SHP77 treated with DMSO at 0.1 percent for 48 hours (cell line): Measurements from ENCODE around the gene KCNMA1.
"Not testable (repeated sequence)": the region's sequence is repeated elsewhere in the genome, so short reads cannot be mapped to it uniquely, and the experiment has no call there.

Experiments used
- DNase-seq: peaks from one replicate; lab custom pipeline; 2025; lab: John Stamatoyannopoulos, UW

The KCNMA1 gene

GRCh38 chr10:77604941-77605351 lies 32.7 kb downstream of the KCNMA1 start:
- DNase-seq, result no peak

GRCh38 chr10:77604063-77604462 lies 33.5 kb downstream of the KCNMA1 start:
- no peak for DNase-seq

DNA sequence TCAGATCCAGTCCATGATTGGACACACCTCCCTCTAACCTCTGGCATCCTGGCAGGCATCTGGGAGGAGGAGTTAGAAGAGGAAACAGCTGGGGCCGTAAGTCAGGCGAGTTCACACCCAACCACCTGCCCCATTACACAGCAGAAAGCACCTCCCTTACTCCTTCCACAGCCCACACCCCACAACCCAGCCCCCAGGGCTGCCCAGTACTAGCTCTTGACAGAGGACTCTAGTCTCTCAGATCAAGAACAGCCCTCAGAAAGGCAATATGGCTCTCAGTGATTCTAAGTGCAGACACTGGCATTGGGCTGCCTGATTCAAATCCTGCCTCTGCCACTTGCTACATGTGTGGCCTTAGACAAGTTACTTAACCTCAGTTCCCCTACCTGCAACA lies 34.1 kb downstream of the KCNMA1 start:
- DNase-seq, result no peak

GRCh38 chr10:77602913-77603533 lies 34.6 kb downstream of the KCNMA1 start:
- no peak for DNase-seq

- no peak for DNase-seq
Measured at GRCh38 chr10:77602231-77602912, 35.2 kb downstream of the KCNMA1 start.

DNA sequence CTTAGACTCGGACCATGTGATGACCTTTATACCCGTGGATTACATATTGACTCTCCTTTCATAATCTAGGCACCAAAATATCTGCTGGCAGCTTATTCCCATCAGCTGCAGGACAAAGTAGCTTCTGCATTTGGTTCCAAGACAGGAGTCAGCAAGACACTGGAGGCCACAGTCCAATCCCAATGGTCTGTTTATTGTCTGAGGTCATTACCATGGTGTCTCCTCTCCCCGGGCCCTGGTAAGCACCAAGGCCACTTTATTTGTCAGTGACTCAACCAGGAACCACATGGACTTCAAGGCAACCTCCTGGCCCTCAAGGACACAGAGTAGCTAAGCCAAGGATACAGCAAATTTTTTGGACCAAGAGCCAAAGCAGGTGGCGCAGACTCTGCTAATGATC lies 36.1 kb downstream of the KCNMA1 start:
- DNase-seq, result no peak

- DNase-seq, result no peak
Measured at GRCh38 chr10:77600640-77601039, 37.0 kb downstream of the KCNMA1 start.

GRCh38 chr10:77599651-77600050 lies 38.0 kb downstream of the KCNMA1 start:
- DNase-seq, result no peak

GRCh38 chr10:77598606-77599005 lies 39.0 kb downstream of the KCNMA1 start:
- no peak for DNase-seq

- no peak for DNase-seq
Measured at GRCh38 chr10:77597560-77597959, 40.0 kb downstream of the KCNMA1 start.

- DNase-seq, result no peak
Measured at GRCh38 chr10:77594471-77594783, 43.2 kb downstream of the KCNMA1 start.

DNA sequence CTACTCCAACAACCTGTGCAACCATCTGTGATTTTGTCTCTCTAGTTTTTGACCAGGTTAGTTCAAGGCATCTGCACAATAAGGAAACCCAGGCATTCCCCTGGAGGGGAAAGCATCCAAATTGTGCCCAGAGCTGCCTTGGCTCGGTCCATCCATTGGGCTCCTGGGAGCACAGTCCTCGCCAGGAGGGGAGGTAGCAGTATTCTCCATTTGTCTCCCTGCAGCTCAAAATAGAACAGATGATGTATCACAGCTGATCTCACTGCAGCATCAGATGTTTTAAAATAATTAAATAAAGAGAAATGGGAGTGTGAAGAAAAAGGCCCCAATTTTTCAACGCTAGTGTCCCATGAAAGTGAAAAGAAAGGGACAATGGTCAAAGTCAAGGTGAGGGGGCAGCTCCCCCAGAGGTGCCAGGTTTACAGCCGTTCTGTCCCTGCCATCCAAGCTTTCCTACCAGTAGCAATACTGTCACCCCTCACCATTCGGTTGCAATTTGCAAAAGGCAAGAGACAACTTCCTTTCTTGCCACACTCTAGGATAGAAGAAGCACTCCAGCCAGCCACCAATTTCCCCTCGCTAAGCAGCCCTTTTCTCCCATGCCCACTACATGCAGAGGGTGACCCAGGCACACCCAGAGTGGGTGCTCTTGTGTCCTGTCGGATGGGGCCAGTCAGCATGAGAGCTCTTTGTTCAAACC lies 43.7 kb downstream of the KCNMA1 start:
- no peak for DNase-seq

DNA sequence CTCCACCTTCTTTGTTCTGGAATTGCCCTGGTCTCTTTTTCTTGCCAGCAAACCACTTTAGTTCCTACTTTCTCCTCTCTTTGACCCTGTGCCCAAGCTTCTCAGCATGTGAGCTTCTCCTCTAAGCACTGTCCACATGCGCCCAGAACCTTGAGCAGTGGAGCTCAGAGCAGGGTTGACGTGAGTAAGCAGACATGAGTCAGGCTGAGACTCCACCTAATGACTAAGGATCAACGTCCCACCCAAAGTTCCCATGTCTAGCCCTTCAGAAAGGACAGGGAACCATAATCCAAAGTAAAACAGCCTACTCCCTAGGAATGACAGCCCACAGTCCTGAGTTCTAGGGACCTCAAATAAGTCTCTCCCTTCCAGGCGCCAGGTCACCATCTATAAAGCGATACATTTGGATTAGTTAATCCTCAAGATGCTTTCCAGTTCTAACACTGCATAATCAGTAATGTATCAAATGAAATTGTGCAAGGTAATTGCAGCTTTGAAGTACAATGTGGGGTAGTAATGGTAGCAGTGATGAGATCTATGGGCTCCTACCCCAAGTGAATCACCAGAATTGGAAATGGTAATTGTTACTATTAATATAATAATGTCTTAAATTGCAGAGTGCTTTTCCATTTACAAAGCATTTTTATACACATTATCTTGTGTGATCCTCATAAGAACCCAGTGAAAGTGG lies 44.5 kb downstream of the KCNMA1 start:
- DNase-seq, result no peak

GRCh38 chr10:77592510-77592909 lies 45.1 kb downstream of the KCNMA1 start:
- DNase-seq, result no peak

DNA sequence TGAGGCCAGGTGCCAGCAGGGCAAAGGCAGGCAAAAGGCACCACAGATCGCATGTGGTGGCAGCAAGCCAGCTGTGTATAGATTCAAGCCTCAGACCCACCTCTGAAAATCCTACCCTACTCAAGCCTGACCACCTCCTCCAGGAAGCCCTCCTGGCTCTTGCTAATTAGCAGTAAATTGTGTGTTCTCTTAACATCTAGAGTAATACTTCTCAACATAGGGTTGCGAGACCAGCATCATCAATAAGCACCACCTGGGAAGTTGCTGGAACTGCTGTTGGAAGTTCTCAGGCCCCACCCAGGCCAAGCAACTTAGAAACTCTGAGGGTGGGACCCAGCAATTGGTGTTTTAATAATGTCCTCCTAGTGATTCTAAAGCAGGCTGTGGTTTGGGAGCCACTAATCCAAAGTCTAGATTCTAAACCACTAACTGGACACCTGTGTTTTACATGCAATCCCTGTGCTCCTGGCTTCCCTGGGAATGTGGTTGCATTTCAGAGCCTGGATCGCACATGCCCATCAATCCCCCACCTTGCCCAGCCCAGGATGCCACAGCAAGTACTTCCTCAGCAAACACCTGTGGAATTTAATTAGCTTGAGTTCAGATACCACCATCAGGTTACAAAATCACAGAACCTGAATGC lies 46.2 kb downstream of the KCNMA1 start:
- DNase-seq, result no peak

GRCh38 chr10:77590344-77591237 lies 47.0 kb downstream of the KCNMA1 start:
- no peak for DNase-seq

GRCh38 chr10:77589703-77590102 lies 47.9 kb downstream of the KCNMA1 start:
- DNase-seq, result not testable (repeated sequence)

- no peak for DNase-seq
Measured at GRCh38 chr10:77588886-77589285, 48.7 kb downstream of the KCNMA1 start.

GRCh38 chr10:77587416-77587790 lies 50.2 kb downstream of the KCNMA1 start:
- DNase-seq, result no peak

- no peak for DNase-seq
Measured at GRCh38 chr10:77586719-77587415, 50.7 kb downstream of the KCNMA1 start.

- no peak for DNase-seq
Measured at GRCh38 chr10:77584938-77585337, 52.7 kb downstream of the KCNMA1 start.
